ENCODE data around the gene NAGK. TPM values are rescaled to one million over a fixed set of nuclear protein-coding genes. Genes with fewer than 3 reads are reported as not detected.
"Not testable (repeated sequence)": the region's sequence is repeated elsewhere in the genome, so short reads cannot be mapped to it uniquely, and the experiment has no call there.

The NAGK gene
- polyA plus RNA-seq, 6 donors from 2014 or later: 74.8 to 140 (median 101) TPM

DNA sequence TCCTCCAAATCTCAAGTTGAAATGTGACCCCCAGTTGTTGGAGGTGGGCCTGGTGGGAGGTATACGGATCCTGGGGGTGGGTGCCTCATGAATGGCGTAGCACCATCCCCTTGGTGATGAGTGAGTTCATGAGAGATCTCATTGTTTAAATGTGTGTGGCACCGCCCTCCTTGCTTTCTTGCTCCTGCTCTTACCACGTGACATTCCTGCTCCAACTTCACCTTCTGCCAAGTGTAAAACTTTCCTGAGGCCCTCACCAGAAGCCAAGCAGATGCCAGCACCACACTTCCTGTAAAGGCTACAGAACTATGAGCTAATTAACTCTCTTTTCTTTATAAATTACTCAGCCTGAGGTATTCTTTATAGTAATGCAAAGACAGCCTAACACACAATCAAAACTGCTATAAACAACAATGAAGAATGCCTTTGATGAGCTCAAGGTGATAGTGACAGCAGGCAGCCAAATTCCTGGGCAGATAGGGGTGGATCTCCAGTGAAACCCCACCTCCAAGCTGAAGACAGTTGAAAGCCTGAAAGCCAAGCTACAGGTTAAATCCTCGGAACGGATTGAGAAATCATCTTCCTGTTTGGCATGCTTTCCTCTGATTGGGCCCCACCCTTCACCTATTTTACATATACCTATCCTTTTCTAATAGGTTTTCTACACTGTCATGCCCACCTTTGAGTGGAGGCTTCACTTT lies 34.7 kb downstream of the NAGK start:
- no peak overlapping the region for H3K4me3 Mint-ChIP-seq
- no peaks in the 10 kb centered on the region for H3K36me3 Mint-ChIP-seq
- no peak for DNase-seq
- H3K4me1 Mint-ChIP-seq: peaks cover 0 to 4% (median 0%) of the 10 kb centered on the region in 3 donors
- H3K27me3 Mint-ChIP-seq: peaks cover 4 to 6% (median 4%) of the 10 kb centered on the region in 3 donors
- H3K27ac Mint-ChIP-seq: peak overlapping the region in 1 of 6 donors; percentile 61
- ATAC-seq (ENCODE audit: low read depth in 2 of 2): no peak
- H3K9me3 Mint-ChIP-seq: peaks cover 0 to 8% (median 0%) of the 10 kb centered on the region in 7 donors

DNA sequence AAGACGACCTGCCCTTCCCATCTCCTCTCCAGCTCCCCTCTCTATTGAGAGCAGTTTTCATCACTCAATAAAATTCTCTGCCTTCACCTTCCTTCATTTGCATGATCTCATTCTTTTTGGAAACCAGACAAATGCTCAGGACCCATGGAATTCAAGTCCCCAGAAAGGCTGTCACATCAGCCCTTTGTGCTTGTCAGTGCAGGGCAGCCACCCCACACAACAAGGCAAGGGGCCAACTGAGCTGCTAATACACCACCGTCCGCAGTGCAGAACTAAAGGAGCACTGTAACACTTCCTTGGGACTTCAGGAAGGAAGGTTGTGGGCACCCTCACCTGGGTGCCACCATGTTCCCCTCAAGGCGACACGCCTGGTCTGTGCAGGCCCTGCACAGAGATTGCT lies 35.4 kb downstream of the NAGK start:
- Mint-ChIP-seq H3K9me3 (peaks cover 0 to 8% (median 0%) of the 10 kb centered on the region in 7 donors), H3K27me3 (peaks cover 4 to 5% (median 4%) of the 10 kb centered on the region in 3 donors), H3K4me3 (no peak overlapping the region), H3K4me1 (peaks cover 0 to 4% (median 0%) of the 10 kb centered on the region in 3 donors), H3K36me3 (no peaks in the 10 kb centered on the region), H3K27ac (peak overlapping the region in 2 of 6 donors; percentile 56 to 70)
- no peak for DNase-seq
- ATAC-seq (ENCODE audit: low read depth in 2 of 2): no peak

DNA sequence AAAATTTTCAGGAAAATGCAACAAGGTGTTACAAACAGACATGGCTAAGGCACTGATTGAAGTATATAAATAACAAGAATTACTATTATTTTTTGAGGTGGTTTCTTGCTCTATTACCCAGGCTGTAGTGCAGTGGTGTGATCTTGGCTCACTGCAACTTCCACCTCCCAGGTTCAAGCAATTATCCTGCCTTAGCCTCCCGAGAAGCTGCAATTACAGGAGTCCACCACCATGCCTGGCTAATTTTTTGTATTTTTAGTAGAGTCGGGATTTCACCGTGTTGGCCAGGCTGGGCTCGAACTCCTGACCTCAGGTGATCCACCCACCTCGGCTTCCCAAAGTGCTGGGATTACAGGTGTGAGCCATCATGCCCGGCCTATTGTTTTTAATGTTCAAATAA lies 38.0 kb downstream of the NAGK start:
- not testable (repeated sequence) for H3K27me3 Mint-ChIP-seq; DNase-seq; H3K4me1 Mint-ChIP-seq; H3K27ac Mint-ChIP-seq; ATAC-seq (ENCODE audit: low read depth in 2 of 2); H3K36me3 Mint-ChIP-seq; H3K9me3 Mint-ChIP-seq; H3K4me3 Mint-ChIP-seq

DNA sequence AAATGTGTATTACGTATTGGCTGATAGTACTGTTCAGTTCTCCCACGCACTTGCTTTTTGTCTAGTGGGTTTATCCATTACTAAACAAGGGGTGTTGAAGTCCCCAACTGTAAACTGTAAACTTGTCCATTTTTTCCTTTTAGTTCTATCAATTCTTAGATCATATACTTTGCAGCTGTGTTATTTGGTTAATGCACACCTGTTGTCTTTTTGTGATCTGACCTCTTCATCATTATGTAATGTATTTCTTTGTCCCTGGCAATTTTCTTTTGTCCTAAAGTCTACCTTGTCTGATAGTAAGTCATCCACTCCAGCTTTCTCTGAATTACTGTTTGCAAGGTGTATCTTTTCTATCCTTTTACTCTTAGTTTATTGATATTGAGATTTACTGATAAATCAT lies 39.6 kb downstream of the NAGK start:
- H3K36me3 Mint-ChIP-seq: peaks cover 4 to 7% of the 10 kb centered on the region in 2 donors
- H3K4me3 Mint-ChIP-seq: no peak overlapping the region
- ATAC-seq (ENCODE audit: low read depth in 2 of 2): no peak
- H3K9me3 Mint-ChIP-seq: peaks cover 0 to 8% (median 0%) of the 10 kb centered on the region in 7 donors
- peak overlapping the region in 1 of 6 donors; percentile 13 for H3K27ac Mint-ChIP-seq
- no peaks in the 10 kb centered on the region for H3K27me3 Mint-ChIP-seq
- no peak for DNase-seq
- no peaks in the 10 kb centered on the region for H3K4me1 Mint-ChIP-seq

DNA sequence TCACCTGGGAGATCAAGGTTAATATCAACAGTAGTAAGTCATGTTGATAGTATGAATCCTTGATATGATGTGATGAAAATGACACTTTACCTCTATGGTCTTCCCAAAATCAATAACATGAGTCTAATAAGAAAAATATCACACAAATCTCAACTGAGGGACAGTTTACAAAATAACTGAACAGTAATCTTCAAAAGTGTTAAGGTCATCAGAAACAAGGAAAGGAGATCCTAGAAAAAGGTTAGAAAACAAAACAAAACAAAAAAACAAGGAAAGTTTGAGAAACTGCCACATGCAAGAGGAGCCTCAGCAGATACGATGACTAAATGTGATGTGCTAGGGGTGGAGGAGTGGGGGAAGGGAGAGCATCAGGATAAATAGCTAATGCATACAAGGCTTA lies 45.4 kb downstream of the NAGK start:
- H3K27me3 Mint-ChIP-seq: no peaks in the 10 kb centered on the region
- ATAC-seq (ENCODE audit: low read depth in 2 of 2) (no peak), DNase-seq (no peak)
- no peak overlapping the region for H3K4me3 Mint-ChIP-seq
- H3K4me1 Mint-ChIP-seq: no peaks in the 10 kb centered on the region
- H3K36me3 Mint-ChIP-seq: peaks cover 9 to 17% of the 10 kb centered on the region in 2 donors
- no peaks in the 10 kb centered on the region for H3K9me3 Mint-ChIP-seq
- H3K27ac Mint-ChIP-seq: no peak overlapping the region

DNA sequence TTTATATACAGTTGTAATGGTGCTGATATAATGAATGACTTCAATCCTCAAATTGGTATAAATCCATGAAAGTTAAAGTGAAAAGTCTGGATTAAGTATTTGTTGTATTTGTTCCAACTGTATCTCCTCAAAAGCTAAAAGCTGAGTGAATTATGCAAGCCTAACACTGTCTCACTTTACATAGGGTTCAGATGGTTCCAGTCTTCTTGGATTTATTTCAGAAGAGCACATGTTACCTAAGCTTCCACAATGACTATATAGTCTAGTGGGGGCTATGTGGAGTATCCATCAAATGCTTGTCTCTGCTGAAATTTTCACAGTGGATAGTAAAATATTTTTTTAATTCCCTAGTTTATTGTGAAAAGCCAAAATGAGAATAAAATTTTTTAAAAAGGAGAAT lies 48.6 kb downstream of the NAGK start:
- Mint-ChIP-seq H3K27me3 (no peaks in the 10 kb centered on the region), H3K36me3 (peaks cover 9 to 32% of the 10 kb centered on the region in 2 donors), H3K9me3 (no peaks in the 10 kb centered on the region), H3K27ac (no peak overlapping the region), H3K4me3 (no peak overlapping the region), H3K4me1 (peaks cover 0 to 7% (median 7%) of the 10 kb centered on the region in 3 donors)
- DNase-seq (no peak), ATAC-seq (ENCODE audit: low read depth in 2 of 2) (no peak)

DNA sequence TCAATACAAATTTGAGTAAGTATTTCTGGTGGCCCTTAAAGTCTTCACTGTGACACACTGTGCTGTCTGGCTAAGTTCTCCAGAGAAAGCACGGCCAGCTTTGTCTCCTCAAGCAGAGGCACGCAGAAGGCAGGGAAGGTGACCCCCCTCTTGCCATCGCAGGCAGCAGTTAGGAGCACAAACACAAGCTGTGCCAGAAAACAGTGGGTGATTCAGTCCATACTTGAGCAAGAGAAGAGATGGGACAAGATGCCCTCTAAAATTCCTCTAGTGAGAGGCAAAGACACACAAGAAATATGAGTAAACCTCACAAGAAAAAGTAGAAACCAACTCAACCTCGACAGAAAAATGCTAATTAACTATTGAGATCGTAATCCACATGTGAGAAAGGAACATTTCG lies 51.7 kb downstream of the NAGK start:
- no peaks in the 10 kb centered on the region for H3K9me3 Mint-ChIP-seq
- H3K27ac Mint-ChIP-seq: no peak overlapping the region
- ATAC-seq (ENCODE audit: low read depth in 2 of 2): no peak
- no peaks in the 10 kb centered on the region for H3K27me3 Mint-ChIP-seq
- H3K36me3 Mint-ChIP-seq: peaks cover 9 to 23% of the 10 kb centered on the region in 2 donors
- peaks cover 0 to 7% (median 7%) of the 10 kb centered on the region in 3 donors for H3K4me1 Mint-ChIP-seq
- no peak for DNase-seq
- no peak overlapping the region for H3K4me3 Mint-ChIP-seq

DNA sequence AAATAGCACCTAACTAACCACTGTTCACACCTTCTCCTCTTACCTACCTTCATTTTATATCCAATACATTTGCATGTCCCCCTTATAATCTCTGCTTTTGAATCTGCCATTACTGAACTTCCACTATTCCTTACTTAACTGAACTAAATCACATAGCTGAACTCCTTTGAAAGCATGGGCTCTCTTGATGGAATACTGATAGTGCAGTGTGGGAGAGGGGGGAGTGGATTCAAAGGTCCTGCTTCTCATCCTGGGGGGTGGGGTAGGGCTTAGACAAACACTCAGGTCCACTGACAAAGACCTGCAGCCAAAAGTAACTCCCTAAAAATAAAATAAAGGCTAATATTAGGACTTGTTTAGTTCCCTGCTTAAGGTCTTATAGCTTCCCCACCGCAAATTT lies 53.0 kb downstream of the NAGK start:
- DNase-seq (no peak), ATAC-seq (ENCODE audit: low read depth in 2 of 2) (no peak)
- peaks cover 0 to 11% (median 10%) of the 10 kb centered on the region in 3 donors for H3K4me1 Mint-ChIP-seq
- H3K36me3 Mint-ChIP-seq: peaks cover 9 to 23% of the 10 kb centered on the region in 2 donors
- no peak overlapping the region for H3K4me3 Mint-ChIP-seq
- no peaks in the 10 kb centered on the region for H3K27me3 Mint-ChIP-seq
- H3K9me3 Mint-ChIP-seq: no peaks in the 10 kb centered on the region
- H3K27ac Mint-ChIP-seq: no peak overlapping the region

DNA sequence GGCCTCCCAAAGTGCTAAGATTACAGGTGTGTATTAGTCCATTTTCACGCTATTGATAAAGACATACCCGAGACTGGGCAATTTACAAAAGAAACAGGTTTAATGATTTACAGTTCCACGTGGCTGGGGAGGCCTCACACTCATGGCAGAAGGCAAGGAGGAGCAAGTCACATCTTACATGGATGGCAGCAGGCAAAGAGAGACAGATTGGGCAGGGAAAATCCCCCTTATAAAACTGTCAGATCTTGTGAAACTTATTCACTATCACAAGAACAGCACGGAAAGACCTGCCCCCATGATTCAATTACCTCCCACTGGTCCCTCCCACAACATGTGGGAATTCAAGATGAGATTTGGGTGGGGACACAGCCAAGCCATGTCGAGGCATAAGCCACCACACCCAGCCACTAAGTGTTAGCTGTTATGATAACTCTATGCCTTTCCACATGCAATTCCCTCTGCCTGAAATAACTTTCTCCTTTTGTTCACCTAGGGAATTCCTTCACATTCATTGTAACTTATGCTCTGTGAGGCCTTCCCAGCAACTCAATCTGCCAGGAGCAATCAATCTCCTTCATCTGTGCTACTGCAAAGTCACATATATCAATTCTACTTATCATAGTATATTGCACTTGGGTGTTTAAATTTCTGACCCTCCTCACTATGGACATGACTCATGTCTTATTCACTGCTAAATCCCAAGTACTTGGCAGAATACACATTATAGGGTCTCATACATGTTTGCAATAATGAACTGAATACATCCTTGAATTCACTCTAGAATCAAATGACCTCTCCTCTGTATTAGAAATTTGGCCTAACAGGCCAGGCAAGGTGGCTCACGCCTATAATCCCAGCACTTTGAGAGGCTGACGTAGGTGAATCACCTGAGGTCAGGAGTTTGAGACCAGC lies 54.2 kb downstream of the NAGK start:
- H3K9me3 Mint-ChIP-seq: no peaks in the 10 kb centered on the region
- DNase-seq (no peak), ATAC-seq (ENCODE audit: low read depth in 2 of 2) (no peak)
- peaks cover 3 to 11% (median 10%) of the 10 kb centered on the region in 3 donors for H3K4me1 Mint-ChIP-seq
- H3K36me3 Mint-ChIP-seq: peaks cover 9 to 23% of the 10 kb centered on the region in 2 donors
- no peaks in the 10 kb centered on the region for H3K27me3 Mint-ChIP-seq
- H3K4me3 Mint-ChIP-seq: no peak overlapping the region
- peak overlapping the region in 1 of 6 donors; percentile 60 for H3K27ac Mint-ChIP-seq

DNA sequence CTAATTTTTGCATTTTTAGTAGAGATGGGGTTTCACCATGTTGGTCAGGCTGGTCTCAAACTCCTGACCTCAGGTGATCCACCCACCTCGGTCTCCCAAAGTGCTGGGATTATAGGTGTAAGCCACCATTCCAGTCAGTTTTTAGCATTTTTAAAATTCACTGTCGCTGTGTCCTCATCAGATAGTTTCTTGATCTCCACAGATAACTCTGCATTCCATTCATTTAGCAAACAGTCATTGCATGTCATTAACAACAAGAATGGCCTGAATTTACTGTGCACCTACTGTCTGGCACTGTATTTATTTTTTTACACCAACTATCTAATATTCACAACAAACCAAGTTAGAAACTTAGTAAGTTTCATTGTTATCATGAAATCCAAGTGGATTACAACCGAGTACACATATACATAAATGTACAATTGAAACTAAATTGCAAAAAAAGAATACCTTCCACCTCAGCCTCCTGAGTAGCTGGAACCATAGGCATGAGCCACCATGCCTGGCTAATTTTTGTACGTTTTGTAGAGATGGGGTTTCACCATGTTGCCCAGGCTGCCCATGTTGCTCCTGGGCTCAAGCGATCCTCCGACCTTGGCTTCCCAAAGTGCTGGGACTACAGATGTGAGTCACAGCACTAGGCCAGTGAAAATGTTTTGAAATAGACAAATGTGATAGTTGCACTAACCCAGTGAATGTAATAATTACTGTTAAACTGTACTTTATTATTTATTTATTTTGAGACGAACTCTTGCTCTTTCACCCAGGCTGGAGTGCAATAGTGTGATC lies 57.3 kb downstream of the NAGK start:
- peaks cover 9 to 16% of the 10 kb centered on the region in 2 donors for H3K36me3 Mint-ChIP-seq
- ATAC-seq (ENCODE audit: low read depth in 2 of 2) (no peak), DNase-seq (no peak)
- H3K9me3 Mint-ChIP-seq: no peaks in the 10 kb centered on the region
- no peaks in the 10 kb centered on the region for H3K27me3 Mint-ChIP-seq
- peak overlapping the region in 2 of 8 donors; percentile 6 to 21 for H3K4me3 Mint-ChIP-seq
- H3K4me1 Mint-ChIP-seq: peaks cover 4 to 16% (median 16%) of the 10 kb centered on the region in 3 donors
- H3K27ac Mint-ChIP-seq: no peak overlapping the region

DNA sequence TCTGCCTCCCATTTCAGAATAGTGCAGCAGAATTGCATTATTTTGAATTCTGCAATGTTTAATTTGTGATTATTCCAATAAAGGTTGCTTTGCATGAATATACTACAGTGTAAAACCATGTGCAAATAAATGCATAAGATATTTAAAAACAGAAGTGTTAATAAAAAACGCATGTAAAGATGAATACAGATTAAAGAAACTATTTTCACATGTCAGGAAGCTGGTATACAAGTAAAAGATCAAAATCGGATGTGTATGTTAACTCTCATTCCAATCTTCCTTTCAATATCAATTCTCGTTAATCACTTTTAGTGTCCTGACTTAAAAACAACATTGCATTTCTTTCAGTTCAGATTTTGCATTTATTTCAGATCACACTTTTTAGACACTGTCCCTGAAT lies 58.5 kb downstream of the NAGK start:
- H3K36me3 Mint-ChIP-seq: peaks cover 8 to 9% of the 10 kb centered on the region in 2 donors
- no peak for ATAC-seq (ENCODE audit: low read depth in 2 of 2)

More for the DNA sequence above, 58.5 kb downstream of the NAGK start:
- no peak for DNase-seq
- H3K9me3 Mint-ChIP-seq: no peaks in the 10 kb centered on the region
- peaks cover 4 to 16% (median 11%) of the 10 kb centered on the region in 3 donors for H3K4me1 Mint-ChIP-seq
- H3K4me3 Mint-ChIP-seq: peak overlapping the region in 1 of 8 donors; percentile 47
- no peaks in the 10 kb centered on the region for H3K27me3 Mint-ChIP-seq
- H3K27ac Mint-ChIP-seq: no peak overlapping the region
